ENCODE data around the gene ANKRA2. TPM values are rescaled to one million over a fixed set of nuclear protein-coding genes. Genes with fewer than 3 reads are reported as not detected.
"Not testable (repeated sequence)": the region's sequence is repeated elsewhere in the genome, so short reads cannot be mapped to it uniquely, and the experiment has no call there.

ANKRA2 gene
- total and polyA plus RNA-seq, 12 donors, result 14.3 to 54.2 (median 27.6) TPM

DNA sequence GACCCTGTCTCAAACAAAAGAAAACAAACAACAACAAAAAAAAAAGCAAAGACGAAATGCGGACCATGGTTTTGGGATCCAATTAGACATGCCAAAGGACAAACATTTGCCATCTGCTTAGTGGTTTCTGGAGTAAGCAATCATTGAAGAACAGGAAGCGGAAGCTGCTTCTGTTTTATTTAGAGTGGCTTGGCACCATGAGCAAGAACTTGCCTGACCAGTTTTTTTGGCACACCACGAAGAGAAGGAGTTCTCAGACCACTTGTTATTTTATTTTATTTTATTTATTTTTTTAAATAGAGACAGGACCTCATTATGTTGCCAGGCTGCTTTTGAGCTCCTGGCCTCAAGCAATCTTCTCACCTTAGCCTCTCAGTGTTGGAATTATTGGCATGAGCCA, 50.2 kb downstream of the ANKRA2 start:
- H3K9me3 ChIP-seq (replicated peaks in 1 of 3), result no peaks in the 10 kb centered on the region
- no peaks in the 10 kb centered on the region for H3K4me1 ChIP-seq (replicated peaks in 1 of 2)
- TF ChIP-seq, protein P1, sequence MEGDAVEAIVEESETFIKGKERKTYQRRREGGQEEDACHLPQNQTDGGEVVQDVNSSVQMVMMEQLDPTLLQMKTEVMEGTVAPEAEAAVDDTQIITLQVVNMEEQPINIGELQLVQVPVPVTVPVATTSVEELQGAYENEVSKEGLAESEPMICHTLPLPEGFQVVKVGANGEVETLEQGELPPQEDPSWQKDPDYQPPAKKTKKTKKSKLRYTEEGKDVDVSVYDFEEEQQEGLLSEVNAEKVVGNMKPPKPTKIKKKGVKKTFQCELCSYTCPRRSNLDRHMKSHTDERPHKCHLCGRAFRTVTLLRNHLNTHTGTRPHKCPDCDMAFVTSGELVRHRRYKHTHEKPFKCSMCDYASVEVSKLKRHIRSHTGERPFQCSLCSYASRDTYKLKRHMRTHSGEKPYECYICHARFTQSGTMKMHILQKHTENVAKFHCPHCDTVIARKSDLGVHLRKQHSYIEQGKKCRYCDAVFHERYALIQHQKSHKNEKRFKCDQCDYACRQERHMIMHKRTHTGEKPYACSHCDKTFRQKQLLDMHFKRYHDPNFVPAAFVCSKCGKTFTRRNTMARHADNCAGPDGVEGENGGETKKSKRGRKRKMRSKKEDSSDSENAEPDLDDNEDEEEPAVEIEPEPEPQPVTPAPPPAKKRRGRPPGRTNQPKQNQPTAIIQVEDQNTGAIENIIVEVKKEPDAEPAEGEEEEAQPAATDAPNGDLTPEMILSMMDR (IDR thresholded peaks at IDR 0.05), result no peak
- no peak for TF ChIP-seq POLR2A (IDR thresholded peaks at IDR 0.05)
- intact Hi-C loops (cut with DNase I), result no loop called here
- WGBS, 4 donors, result 79 to 87% (median 82%) methylated on average over 4 of the region's 4 CpGs
- no peaks in the 10 kb centered on the region for H3K36me3 ChIP-seq (replicated peaks in 1 of 2)
- no peak overlapping the region for H3K4me3 ChIP-seq
- DNase-seq, result no peak
- H3K27me3 ChIP-seq, result no peaks in the 10 kb centered on the region
- no peak overlapping the region for H3K27ac ChIP-seq

DNA sequence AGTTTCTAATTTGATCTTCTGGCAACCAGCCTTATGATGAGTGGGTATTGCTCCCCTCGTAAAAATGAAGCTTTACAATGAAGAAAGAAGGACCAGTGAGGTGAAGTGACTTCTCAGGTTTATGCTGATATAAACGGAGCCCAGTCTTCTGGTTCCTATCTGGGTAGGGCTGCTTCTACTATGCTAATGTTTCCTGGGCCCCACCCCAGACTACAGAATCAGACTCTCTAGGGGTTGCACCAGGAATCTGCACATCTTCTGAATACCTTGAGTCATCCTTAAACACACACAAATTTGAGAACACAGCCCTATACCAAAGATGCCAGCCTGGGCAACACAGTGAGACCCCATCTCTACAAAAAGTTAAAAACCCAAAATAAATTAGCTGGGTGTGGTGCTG, 51.0 kb downstream of the ANKRA2 start:
- no peak for DNase-seq
- Histone ChIP-seq H3K36me3 (replicated peaks in 1 of 2) (no peaks in the 10 kb centered on the region), H3K4me1 (replicated peaks in 1 of 2) (no peaks in the 10 kb centered on the region), H3K27me3 (no peaks in the 10 kb centered on the region), H3K4me3 (no peak overlapping the region), H3K27ac (no peak overlapping the region), H3K9me3 (replicated peaks in 1 of 3) (no peaks in the 10 kb centered on the region)
- intact Hi-C loops (cut with DNase I), result no loop called here
- WGBS, 4 donors, result 66 to 79% (median 67%) methylated on average over 2 of the region's 2 CpGs
- no peak for TF ChIP-seq POLR2A (IDR thresholded peaks at IDR 0.05)

DNA sequence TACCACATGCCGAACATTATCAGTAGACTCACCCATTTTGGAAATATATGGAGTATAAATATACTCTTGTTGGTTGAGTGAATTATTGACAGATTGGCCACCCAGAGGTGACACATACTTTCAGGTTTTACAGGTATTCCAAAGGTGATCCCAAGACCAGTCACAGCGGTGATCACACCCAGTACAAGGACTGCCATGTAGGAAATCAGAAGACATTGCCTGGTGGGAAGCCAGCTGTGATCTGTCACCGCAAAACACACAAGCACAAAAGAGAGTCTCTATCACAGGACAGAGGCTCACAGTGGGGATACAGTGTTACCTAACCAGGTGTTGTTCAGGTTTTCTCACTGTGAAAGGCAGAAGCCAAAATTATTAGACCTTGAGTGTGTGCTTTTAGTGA, 51.4 kb downstream of the ANKRA2 start:
- 62 to 96% (median 65%) methylated on average over 3 of the region's 3 CpGs for WGBS, 4 donors
- intact Hi-C loops (cut with DNase I), result no loop called here
- H3K27ac ChIP-seq, result no peak overlapping the region
- H3K9me3 ChIP-seq (replicated peaks in 1 of 3), result no peaks in the 10 kb centered on the region
- no peaks in the 10 kb centered on the region for H3K4me1 ChIP-seq (replicated peaks in 1 of 2)
- H3K4me3 ChIP-seq, result no peak overlapping the region
- no peaks in the 10 kb centered on the region for H3K27me3 ChIP-seq
- TF ChIP-seq POLR2A (IDR thresholded peaks at IDR 0.05), result no peak
- TF ChIP-seq, protein P1 (IDR thresholded peaks at IDR 0.05), result no peak
- DNase-seq, result no peak
- H3K36me3 ChIP-seq (replicated peaks in 1 of 2), result no peaks in the 10 kb centered on the region

DNA sequence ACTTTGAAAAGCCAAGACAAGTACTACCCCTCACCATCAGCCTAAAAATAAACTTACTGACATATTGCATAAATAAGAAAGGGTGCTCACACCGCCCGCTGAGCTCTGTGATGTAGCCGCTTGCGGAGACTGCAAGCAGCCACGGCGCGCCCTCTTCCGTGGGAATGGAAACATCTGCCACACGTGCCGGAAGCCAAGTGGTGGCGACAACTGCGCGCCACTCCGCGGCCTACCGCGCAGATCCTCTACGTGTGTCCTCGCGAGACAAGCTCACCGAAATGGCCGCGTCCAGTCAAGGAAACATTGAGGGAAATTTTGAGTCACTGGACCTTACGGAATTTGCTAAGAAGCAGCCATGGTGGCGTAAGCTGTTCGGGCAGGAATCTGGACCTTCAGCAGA, 56.9 kb downstream of the ANKRA2 start:
- H3K4me3 ChIP-seq; DNase-seq; H3K27ac ChIP-seq; H3K4me1 ChIP-seq (replicated peaks in 1 of 2); H3K9me3 ChIP-seq (replicated peaks in 1 of 3); H3K27me3 ChIP-seq; intact Hi-C loops (cut with DNase I): not testable (repeated sequence)
- H3K36me3 ChIP-seq (replicated peaks in 1 of 2), result peaks cover 0 to 27% of the 10 kb centered on the region in 2 donors
- 96 to 98% (median 96%) methylated on average over 19 to 26 of the region's 26 CpGs for WGBS, 4 donors

DNA sequence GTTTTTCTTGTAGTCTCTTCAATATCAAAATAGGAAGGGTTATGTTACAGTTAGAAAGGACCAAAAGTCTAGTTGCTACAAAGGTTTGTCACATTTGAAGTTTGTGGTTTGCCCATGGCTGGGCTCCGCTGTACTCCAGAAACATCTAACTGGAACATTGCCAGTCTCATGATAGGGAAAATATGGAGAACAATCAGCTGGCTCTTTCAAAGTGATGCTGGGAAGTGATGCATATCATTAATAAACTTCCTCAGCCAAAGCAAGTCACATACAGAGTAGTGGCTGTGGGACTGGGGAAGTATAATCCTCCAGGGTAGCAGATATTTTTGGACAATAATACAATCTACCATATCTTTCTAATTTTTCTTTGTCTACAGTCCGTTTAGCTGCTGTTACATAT, 58.4 kb downstream of the ANKRA2 start:
- Histone ChIP-seq H3K4me1 (replicated peaks in 1 of 2) (no peaks in the 10 kb centered on the region), H3K9me3 (replicated peaks in 1 of 3) (no peaks in the 10 kb centered on the region), H3K27ac (no peak overlapping the region), H3K36me3 (replicated peaks in 1 of 2) (peaks cover 0 to 41% of the 10 kb centered on the region in 2 donors), H3K4me3 (no peak overlapping the region), H3K27me3 (no peaks in the 10 kb centered on the region)
- DNase-seq, result no peak
- no peak for TF ChIP-seq POLR2A (IDR thresholded peaks at IDR 0.05)
- TF ChIP-seq, protein P1 (IDR thresholded peaks at IDR 0.05), result no peak
- intact Hi-C loops (cut with DNase I), result no loop called here
- 59 to 71% (median 68%) methylated on average over 2 of the region's 2 CpGs for WGBS, 4 donors
